Femur (tissue), 1 donor: ENCODE measurements around the gene GIMD1.
"Not testable (repeated sequence)": the region's sequence is repeated elsewhere in the genome, so short reads cannot be mapped to it uniquely, and the experiment has no call there.

Source experiments
- DNase-seq: peaks from one replicate; pipeline ENCODE4 v3.0.0-alpha.2; 2017

The GIMD1 gene

DNA sequence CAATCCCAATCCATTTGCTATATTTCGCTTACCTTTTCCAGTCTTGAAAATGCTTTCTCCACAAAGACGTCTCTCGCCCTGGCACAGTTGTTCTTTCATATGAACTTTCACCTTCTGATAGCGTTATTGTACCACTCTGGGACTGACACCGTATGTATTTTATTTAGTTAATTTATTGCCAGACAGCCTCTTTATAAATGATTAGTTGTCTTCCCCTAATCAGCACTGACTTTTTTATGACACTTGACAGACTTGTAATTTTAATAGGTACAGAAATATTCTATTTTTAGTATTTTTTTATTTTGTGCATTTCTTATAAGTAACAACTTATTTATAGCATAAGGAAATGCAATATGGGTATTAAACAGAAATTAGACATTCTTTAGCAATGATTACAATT is at the start of gene GIMD1:
TSS of gene GIMD1 (minus strand) at position 101 of the 400 bp plus-strand sequence. CDS start 1,343 bp downstream, outside the sequence.
- DNase-seq = no peak

- DNase-seq = no peak
These were observed 45.8 kb upstream of the GIMD1 start for GRCh38 chr4:106414366-106414765.

GRCh38 chr4:106409901-106410889 is 41.6 kb upstream of the GIMD1 start:
- DNase-seq = no peak

DNA sequence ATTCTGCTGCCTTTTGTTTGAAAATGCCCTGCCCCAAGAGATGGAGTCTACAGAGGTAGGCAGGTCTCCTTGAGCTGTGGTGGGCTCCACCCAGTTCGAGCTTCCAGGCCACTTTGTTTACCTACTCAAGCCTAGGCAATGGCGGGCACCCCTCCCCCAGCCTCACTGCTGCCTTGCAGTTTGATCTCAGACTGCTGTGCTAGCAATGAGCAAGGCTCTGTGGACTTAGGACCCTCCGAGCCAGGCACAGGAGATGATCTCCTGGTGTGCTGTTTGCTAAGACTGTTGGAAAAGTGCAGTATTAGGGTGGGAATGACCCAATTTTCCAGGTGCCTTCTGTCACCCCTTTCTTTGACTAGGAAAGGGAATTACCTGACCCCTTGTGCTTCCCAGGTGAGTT is 39.4 kb upstream of the GIMD1 start:
- DNase-seq = not testable (repeated sequence)

- DNase-seq = no peak
These were observed 32.6 kb upstream of the GIMD1 start for GRCh38 chr4:106401157-106401556.

DNA sequence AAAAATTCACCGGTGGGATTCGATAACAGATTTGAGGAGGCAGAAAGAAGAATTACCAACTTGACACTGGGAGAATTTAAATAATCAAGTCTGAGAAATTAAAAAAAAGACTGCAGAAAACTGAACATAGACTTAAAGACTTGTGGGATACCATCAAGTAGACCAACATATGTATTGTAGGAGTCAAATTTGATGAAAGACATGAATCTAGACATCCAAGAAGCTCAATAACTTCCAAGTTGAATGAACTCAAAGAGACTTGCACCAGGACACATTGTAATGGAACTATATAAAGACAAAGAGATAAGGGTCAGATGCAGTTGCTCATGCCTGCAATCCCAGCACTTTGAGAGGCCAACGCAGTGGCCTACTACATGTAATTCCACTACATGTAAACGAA is 30.3 kb upstream of the GIMD1 start:
- not testable (repeated sequence) for DNase-seq

- no peak for DNase-seq
These were observed 27.0 kb upstream of the GIMD1 start for GRCh38 chr4:106395582-106395981.

DNA sequence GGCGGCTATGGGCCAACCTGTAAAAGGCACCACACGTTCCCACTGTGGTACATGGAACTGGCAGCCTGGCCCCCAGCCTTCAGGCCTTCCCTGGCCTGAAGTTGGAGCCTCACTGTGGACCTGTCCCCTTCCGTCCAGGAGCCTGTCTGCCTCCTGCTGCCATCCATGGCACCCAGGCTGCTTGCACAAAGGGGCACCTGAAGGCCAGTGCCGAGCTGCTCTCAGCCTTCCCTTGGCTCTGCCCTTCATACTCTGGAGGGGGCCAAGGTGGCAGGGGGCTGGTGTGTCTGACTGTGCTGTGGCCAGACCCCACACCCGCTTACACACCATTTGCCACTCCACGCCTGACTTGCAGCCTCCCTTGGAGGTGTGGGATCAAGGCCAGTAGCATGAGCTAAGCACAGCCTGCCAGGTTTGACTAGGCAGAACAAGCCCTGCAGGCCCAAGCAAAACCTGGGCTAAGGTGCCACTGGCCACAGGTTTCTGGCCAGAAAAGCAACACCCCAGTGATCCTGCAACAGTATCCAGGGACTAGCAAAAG is 17.3 kb upstream of the GIMD1 start:
- DNase-seq = no peak

- no peak for DNase-seq
These were observed 16.3 kb upstream of the GIMD1 start for GRCh38 chr4:106384878-106385277.

GRCh38 chr4:106380179-106380578 is 11.6 kb upstream of the GIMD1 start:
- no peak for DNase-seq

GRCh38 chr4:106373026-106373425 is 4.4 kb upstream of the GIMD1 start:
- DNase-seq = no peak

DNA sequence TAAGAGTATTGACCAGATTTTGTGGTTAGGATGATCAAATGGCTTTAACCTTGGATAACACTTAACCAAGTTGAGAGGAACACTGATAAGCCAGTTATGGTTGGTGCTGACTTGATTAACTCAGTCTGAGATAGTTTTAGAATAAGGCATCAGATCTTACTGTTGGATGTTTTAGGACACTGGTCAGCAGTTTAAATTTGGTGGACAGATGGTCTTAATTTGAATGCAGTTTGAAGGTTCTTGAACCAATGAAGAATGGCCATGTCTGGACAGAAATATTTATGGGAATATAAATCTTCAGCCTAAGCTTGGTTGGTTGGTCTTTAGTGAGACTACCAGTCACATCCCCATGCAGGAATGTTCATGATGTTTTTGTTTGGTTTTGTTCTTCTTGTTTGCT is 2.6 kb upstream of the GIMD1 start:
- no peak for DNase-seq

DNA sequence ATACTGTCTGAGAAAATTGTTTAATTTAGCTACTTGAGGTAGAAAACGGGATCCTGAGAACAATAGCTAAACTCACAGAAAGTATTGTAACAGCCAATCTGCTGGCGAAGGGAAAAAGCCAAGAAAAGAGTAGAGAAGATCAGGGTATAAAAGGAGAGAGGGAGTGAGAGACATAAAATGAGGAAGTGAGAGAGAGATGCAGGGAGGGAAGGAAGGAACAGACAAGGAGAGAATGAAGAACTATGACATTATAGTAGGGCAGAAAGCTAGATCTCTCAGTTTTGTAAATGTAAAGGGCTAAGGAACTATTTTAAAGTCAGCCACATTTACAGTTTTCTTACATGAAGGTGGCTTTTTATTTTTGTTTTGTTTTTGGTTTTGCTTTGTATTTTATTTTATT is 1.6 kb upstream of the GIMD1 start:
- no peak for DNase-seq

DNA sequence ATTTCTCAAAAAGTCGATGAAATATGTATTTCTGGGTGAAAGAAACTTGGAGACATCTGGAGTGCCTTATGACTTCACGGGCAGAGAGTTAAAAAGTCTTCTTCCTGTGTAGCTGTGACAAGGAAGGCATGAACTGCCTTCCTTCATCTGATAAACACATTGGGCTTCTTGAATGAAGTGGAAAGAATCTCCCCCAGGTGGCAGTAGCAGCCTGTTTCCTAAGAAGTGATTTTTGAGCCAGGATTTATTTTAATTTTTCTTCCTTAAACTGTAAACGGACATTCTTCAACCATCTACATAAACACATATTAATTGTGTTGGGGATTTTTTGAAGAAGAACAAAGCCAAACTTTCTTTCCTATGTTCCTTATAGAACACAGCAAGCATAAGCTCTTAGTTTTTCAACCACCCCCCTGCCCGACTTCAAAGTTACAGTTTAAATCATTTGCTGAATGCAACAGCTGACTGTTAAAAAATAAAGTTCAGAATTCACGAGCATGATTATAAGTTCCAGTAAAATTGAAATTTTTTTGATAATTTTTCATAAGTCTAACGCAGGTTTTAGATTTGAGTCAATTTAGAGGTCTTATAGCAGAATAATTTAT is 980 bp upstream of the GIMD1 start:
- peak; percentile 63 for DNase-seq

DNA sequence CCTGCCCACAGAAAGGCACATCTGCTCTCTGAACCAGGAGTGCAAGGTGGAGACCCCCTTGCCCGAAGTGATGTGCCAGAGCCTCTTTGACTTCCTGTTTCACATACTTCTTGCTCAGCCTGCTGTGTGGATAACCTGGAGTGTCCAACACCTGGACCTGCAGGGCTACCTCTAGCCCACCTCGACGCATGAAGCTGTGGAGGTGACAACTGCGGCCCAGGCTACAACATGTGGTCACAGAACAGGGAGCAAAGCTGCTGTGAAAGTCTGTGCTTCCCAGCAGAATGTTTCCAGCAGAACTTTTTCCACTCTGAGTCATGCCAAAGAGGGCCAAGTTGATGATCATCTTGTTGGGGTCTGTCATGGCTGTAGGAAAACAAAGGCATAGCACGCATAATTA is 1.5 kb downstream of the GIMD1 start:
- DNase-seq = no peak

DNA sequence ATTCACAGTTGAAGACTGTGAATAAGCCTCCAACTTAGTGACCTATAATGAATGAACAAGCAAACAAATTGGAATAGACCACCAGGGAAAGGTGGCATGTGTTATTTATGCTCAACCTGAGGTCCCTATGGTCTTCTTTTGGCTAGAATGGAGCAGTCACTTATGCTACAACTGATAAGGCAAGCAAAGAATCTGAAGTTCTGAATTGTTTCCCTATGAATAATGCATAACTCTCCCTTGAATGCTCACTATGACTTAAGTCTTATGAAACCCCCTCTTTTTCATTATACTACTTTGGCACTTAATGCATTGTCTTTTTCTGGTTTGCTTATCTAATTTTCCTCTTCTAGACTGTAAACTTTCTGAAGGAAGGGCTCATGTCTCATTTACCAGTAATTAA is 2.6 kb downstream of the GIMD1 start:
- no peak for DNase-seq

GRCh38 chr4:106365613-106366012 is 3.0 kb downstream of the GIMD1 start:
- DNase-seq = no peak

GRCh38 chr4:106364282-106364681 is 4.3 kb downstream of the GIMD1 start:
- DNase-seq = no peak

GRCh38 chr4:106362086-106362825 is 6.3 kb downstream of the GIMD1 start:
- DNase-seq = no peak

- DNase-seq = no peak
These were observed 9.7 kb downstream of the GIMD1 start for GRCh38 chr4:106358899-106359298.

- peak; percentile 52 for DNase-seq
These were observed 13.4 kb downstream of the GIMD1 start for GRCh38 chr4:106355193-106355592.

DNA sequence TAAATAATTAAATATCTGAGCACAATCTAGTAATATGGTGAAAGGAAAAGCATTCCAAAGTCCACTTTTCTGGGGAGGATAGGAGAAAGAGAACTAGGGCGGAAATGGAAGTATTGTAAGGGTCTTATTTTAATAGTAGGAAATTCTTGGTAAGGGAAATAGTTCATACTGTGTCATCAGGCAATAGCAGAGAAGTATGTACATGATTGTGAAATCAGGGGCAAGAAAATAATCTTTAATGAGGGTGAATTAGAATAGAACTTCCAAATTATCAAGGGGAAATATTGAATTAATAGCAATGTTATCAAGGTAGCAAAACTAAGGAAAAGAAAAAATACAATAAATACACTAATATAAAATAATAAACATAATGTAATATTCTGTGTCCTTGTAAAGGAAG is 14.8 kb downstream of the GIMD1 start:
- DNase-seq = no peak

DNA sequence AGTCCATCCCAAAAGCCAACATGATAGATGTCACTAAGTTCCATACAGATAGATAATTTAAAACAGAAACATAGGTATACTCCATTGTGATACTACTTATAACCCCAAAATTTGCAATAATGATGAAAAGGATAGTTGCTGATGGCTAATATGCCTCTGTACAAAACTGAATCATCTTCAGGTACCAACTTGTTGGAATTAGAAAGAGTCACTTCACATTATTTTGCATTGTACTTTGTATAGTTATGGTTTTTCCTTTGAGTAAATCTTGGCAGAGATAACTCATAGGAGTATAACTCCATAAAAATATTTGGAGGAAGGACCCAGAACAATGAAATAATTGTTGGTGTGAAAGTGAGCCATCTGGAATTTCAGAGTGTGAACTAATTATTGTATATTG is 17.6 kb downstream of the GIMD1 start:
- no peak for DNase-seq
